GM21423 (cell line): ENCODE measurements around the gene ADAMTS14.

Source experiments
- ATAC-seq: cut with Tn5 transposase; IDR thresholded peaks from one replicate; pipeline ENCODE4 v1.9.1; 2021; ENCODE audit warnings: mild to moderate bottlenecking, moderate library complexity; ENCODE audit not compliant: unreplicated experiment

Gene ADAMTS14

GRCh38 chr10:70722820-70723424 is 50.6 kb downstream of the ADAMTS14 start:
- ATAC-seq = no peak

GRCh38 chr10:70723771-70724170 is 51.5 kb downstream of the ADAMTS14 start:
- no peak for ATAC-seq

DNA sequence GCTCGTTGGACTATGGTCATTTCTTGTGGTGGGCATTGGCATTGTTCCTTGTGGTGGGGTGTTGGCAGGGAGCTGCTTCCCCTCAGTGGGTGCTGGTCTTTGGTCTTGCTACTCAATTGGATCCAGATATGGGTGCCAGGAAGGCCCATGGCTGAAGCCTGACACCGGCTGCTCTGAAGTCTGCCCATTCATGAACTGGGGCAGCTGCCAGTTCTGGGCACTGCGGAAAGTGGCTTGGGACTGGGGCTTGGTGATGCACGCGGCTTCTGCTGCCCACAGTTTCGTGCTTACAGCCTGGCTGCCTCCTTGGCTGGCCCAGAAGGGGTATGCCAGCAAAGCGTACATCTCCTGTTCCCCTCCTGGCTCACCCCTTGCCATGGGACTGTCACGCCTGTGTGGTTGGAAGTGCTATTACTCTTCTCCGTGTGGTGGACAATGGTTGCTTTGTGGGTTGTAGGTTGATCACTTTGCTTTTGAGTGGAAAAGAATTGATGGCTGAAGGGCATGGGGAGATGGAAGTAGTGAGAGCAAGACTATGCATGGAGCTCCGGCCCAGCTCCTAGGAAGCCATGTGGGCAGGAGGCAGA is 54.7 kb downstream of the ADAMTS14 start:
- ATAC-seq = no peak

GRCh38 chr10:70728328-70728727 is 56.0 kb downstream of the ADAMTS14 start:
- no peak for ATAC-seq

GRCh38 chr10:70729763-70730357 is 57.6 kb downstream of the ADAMTS14 start:
- no peak for ATAC-seq

GRCh38 chr10:70730955-70731354 is 58.6 kb downstream of the ADAMTS14 start:
- no peak for ATAC-seq

GRCh38 chr10:70732569-70732968 is 60.3 kb downstream of the ADAMTS14 start:
- ATAC-seq = no peak

DNA sequence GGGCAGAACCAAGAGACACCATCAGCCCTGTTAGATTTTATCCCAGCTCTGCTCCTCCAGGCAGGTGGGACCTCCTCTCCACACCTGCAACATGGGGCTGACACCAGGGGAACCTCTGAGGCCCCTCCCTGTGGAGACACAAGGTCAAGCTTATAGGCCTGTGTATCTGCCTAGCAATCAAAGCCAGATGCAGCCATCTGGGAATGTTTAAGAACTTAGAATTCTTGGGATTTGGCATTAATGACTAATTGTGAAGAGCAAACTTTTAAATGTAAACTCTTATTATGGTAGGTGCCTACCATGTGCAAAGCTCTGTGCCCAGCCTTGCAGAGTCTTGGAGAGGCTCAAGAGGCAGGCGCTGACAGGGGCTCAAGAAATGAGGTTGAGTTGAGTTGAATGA is 60.7 kb downstream of the ADAMTS14 start:
- no peak for ATAC-seq

DNA sequence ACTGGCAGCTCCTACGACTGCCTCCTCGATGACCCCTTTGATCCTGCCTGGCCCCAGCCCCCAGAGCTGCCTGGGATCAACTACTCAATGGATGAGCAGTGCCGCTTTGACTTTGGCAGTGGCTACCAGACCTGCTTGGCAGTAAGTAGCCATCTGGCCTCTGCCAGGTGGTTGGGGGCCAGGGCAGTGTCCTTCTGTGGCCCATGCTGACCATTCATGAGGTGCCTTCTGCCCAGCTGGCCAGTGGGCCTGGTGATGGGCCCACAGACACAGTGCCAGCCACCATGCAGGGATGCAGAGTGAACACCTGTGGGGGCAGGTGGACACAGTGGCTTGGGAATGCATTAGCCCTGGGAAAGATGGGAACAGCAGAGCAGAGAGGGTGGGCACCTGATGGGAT is 62.9 kb downstream of the ADAMTS14 start:
- no peak for ATAC-seq

- no peak for ATAC-seq
These were observed 64.2 kb downstream of the ADAMTS14 start for GRCh38 chr10:70736525-70736924.

DNA sequence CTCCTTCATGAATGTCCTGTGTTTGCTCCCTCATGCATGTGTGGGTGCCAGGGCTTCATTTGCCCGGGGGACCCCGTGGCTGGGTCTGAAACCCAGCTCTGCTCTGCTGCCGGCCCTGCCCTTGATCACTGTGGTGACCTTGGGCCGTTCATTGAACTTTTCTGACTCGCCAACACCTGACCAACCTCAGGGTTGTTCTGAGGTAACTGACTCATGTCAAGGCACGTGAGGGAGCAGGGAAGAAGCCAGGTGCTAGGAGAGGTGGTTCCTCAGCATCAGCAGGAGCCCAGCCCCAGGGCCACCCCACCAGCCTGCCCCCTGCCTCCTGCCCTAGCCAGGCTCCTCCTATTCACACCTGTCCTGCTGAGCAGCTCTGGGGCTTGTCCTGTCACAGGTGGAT is 64.9 kb downstream of the ADAMTS14 start:
- ATAC-seq = no peak

- ATAC-seq = no peak
These were observed 65.9 kb downstream of the ADAMTS14 start for GRCh38 chr10:70738006-70738760.

DNA sequence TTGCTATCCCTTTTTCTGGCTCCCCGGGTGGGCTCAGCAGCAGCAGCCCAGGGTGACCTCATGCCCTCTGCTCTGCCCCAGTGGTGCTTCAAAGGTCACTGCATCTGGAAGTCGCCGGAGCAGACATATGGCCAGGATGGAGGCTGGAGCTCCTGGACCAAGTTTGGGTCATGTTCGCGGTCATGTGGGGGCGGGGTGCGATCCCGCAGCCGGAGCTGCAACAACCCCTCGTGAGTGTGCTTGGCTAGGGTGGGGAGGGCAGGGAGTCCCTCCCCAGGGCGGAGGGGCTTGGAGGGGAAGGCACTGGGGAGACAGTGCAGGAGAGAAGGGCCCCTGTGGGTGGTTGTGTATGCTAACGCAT is 66.4 kb downstream of the ADAMTS14 start:
- ATAC-seq = no peak

GRCh38 chr10:70740406-70741288 is 68.3 kb downstream of the ADAMTS14 start:
- no peak for ATAC-seq

GRCh38 chr10:70742537-70743429 is 70.5 kb downstream of the ADAMTS14 start:
- no peak for ATAC-seq

DNA sequence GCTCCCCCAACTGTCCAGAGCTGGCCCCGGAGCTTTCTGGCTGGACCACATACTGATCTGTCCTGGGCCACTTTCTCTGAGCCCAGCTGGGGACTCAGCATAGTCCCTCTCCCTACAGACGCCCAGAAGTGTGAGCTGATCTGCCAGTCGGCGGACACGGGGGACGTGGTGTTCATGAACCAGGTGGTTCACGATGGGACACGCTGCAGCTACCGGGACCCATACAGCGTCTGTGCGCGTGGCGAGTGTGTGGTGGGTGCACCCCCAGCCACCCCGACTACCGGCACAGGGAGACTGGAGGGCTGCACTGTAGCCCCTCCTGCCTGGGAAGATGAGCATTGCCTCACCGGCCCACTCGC is 71.1 kb downstream of the ADAMTS14 start:
- no peak for ATAC-seq

DNA sequence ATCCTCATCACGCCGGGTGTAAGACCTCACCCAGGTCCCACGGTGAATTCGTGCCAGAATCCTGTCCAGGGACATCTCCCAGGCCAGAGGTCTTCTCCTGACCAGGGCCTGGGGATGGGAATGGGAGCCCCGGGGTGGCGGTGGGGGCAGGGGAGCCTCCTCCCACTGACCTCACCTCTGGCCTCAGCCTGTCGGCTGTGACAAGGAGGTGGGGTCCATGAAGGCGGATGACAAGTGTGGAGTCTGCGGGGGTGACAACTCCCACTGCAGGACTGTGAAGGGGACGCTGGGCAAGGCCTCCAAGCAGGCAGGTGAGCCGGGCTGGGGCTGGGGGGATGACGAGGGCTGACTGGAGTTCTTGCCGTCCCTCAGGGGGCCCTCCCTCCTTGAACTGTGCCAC is 71.6 kb downstream of the ADAMTS14 start:
- no peak for ATAC-seq

DNA sequence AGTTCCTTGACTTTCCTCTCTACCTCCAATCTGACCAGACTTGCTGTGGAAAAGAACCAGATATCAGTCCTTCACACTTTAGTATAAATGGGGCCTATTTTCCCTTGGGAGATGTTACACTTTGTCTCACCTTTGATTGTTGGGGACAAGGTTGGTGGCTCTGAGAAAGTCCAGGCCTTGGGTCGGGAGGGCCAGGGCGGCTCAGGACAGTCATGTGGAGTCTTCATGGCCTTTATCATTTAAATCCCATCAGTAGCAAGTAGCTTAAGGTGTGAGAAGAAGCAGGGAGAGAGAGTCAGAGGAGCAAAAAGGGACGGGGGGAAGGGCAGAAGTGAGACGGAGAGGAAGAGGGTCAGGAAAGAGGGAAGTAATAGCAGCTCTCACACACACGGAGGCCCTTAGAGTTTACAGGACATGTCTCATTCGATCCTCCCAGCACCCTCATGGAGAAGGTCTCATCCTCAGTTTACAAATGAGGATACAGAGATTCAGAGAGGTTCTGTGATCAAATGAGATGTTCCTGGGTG is 72.4 kb downstream of the ADAMTS14 start:
- ATAC-seq = no peak

DNA sequence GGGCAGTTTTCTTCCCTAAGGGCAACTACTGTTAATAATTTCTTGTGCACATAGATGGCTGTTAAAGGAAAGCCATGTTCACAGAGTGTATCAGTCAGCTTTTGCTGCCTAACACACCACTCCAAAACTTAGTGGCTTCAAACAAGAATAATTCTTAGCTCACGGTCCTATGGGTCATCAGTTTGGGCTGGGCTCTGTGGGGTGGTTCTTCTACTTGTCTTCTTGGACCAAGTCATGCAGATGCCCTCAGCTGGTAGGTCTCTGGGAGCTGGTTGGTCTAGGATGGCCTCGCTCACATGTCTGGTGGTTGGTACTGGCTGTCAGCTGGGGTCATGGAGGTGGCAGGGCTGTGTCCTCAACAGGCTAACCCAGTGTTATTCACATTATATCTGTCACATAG is 73.2 kb downstream of the ADAMTS14 start:
- no peak for ATAC-seq
